NCI-H1436 (cell line): ENCODE data around the gene ZNF502.
"Not testable (repeated sequence)": the region's sequence is repeated elsewhere in the genome, so short reads cannot be mapped to it uniquely, and the experiment has no call there.

Experiments
- DNase-seq: peaks from one replicate; lab custom pipeline; 2025; lab: John Stamatoyannopoulos, UW

ZNF502 gene

GRCh38 chr3:44712455-44713075 lies at the start of gene ZNF502:
ZNF502 (plus strand) TSS chr3:44712660; CDS start chr3:44720262, 7,602 bp downstream.
- DNase-seq, result no peak

GRCh38 chr3:44665173-44665572 lies 47.3 kb upstream of the ZNF502 start:
- no peak for DNase-seq

GRCh38 chr3:44666346-44666745 lies 46.1 kb upstream of the ZNF502 start:
- DNase-seq, result no peak

- no peak for DNase-seq
Measured at GRCh38 chr3:44669760-44670159, 42.7 kb upstream of the ZNF502 start.

- DNase-seq, result not testable (repeated sequence)
Measured at GRCh38 chr3:44673466-44673865, 39.0 kb upstream of the ZNF502 start.

- DNase-seq, result no peak
Measured at GRCh38 chr3:44674211-44674610, 38.2 kb upstream of the ZNF502 start.

- DNase-seq, result no peak
Measured at GRCh38 chr3:44678480-44679116, 33.9 kb upstream of the ZNF502 start.

GRCh38 chr3:44680921-44681455 lies 31.5 kb upstream of the ZNF502 start:
- DNase-seq, result no peak

- DNase-seq, result no peak
Measured at GRCh38 chr3:44682182-44682896, 30.1 kb upstream of the ZNF502 start.

- DNase-seq, result peak; percentile 62
Measured at GRCh38 chr3:44685128-44685800, 27.2 kb upstream of the ZNF502 start.

- DNase-seq, result no peak
Measured at GRCh38 chr3:44687898-44688297, 24.6 kb upstream of the ZNF502 start.

- no peak for DNase-seq
Measured at GRCh38 chr3:44721231-44722102, 9.0 kb downstream of the ZNF502 start.

GRCh38 chr3:44722103-44722401 lies 9.6 kb downstream of the ZNF502 start:
- DNase-seq, result no peak

GRCh38 chr3:44729384-44729910 lies 17.0 kb downstream of the ZNF502 start, which contains the start of gene ZNF501:
ZNF501 (plus strand) TSS chr3:44729635; CDS start chr3:44734422, 4,787 bp downstream.
- DNase-seq, result peak; percentile 75

GRCh38 chr3:44734646-44735168 lies 22.2 kb downstream of the ZNF502 start:
- no peak for DNase-seq

- no peak for DNase-seq
Measured at GRCh38 chr3:44761101-44761423, 48.6 kb downstream of the ZNF502 start.

- peak; percentile 85 for DNase-seq
Measured at GRCh38 chr3:44761424-44762169, 49.1 kb downstream of the ZNF502 start, which contains the start of the genes KIAA1143 and KIF15. KIAA1143 (minus strand) TSS chr3:44761619; CDS start chr3:44761602, 17 bp downstream. KIF15 (plus strand) TSS chr3:44761794; CDS start chr3:44761866, 72 bp downstream.

- DNase-seq, result no peak
Measured at GRCh38 chr3:44762170-44762677, 49.8 kb downstream of the ZNF502 start.

GRCh38 chr3:44762690-44763089 lies 50.2 kb downstream of the ZNF502 start:
- DNase-seq, result no peak

- DNase-seq, result no peak
Measured at GRCh38 chr3:44764248-44764647, 51.8 kb downstream of the ZNF502 start.
